Natural killer cell (primary cell): ENCODE data around the gene COL4A3. TPM values are rescaled to one million over a fixed set of nuclear protein-coding genes. Genes with fewer than 3 reads are reported as not detected.

Experiments
- ATAC-seq, 3 donors: fragments of 150-1000 bp in 2 of 3; fragments of 200-7000 bp in 1 of 3; cut with Tn5 transposase; 1 replicate in 1 of 3; 2 replicates in 2 of 3; pipeline ENCODE4 v1.10.0; 2021; ENCODE audit warnings: mild to moderate bottlenecking in 2 of 3, moderate library complexity in 2 of 3
- DNase-seq, 2 donors: peaks; one replicate each; pipeline versions ENCODE4 v3.0.0 to v3.0.0-alpha.2; 2013 to 2021; ENCODE audit warnings: mixed read lengths in 1 of 2
- H3K27ac ChIP-seq: one replicate; pipeline ENCODE4 v1.5.1; 2013; ENCODE audit warnings: mild to moderate bottlenecking, low read length
- H3K27me3 ChIP-seq: one replicate; pipeline ENCODE4 v1.6.1; 2013; ENCODE audit warnings: low read length; ENCODE audit not compliant: control insufficient read depth, insufficient read depth
- H3K36me3 ChIP-seq: one replicate; pipeline ENCODE4 v1.6.1; 2013; ENCODE audit warnings: low read length; ENCODE audit not compliant: control insufficient read depth, insufficient read depth
- H3K4me1 ChIP-seq: one replicate; pipeline ENCODE4 v1.6.1; 2013; ENCODE audit warnings: low read length; ENCODE audit not compliant: control insufficient read depth, insufficient read depth
- H3K4me3 ChIP-seq: one replicate; pipeline ENCODE4 v1.5.1; 2013; ENCODE audit warnings: low read length
- H3K9me3 ChIP-seq: one replicate; pipeline ENCODE4 v1.6.1; 2013; ENCODE audit warnings: low read length; ENCODE audit not compliant: control insufficient read depth, insufficient read depth
- H3K27ac Mint-ChIP-seq, 2 donors: one replicate each; pipeline ENCODE4 v1.8.0; 2022; ENCODE audit warnings: mild to moderate bottlenecking in 2 of 2, mixed read lengths in 2 of 2, moderate library complexity in 1 of 2
- H3K27me3 Mint-ChIP-seq, 2 donors: one replicate each; pipeline ENCODE4 v1.8.0; 2022; ENCODE audit warnings: low read depth in 2 of 2, mixed read lengths in 2 of 2
- H3K36me3 Mint-ChIP-seq: one replicate; pipeline ENCODE4 v1.8.0; 2022; ENCODE audit warnings: mixed read lengths
- H3K4me1 Mint-ChIP-seq, 2 donors: one replicate each; pipeline ENCODE4 v1.8.0; 2022; ENCODE audit warnings: mixed read lengths in 2 of 2
- H3K4me3 Mint-ChIP-seq: one replicate; pipeline ENCODE4 v1.8.0; 2022; ENCODE audit warnings: mild to moderate bottlenecking, moderate library complexity, mixed read lengths
- H3K9me3 Mint-ChIP-seq, 2 donors: one replicate each; pipeline ENCODE4 v1.8.0; 2022; ENCODE audit warnings: mixed read lengths in 2 of 2
- CTCF ChIP-seq: fragments of 200-600 bp; IDR thresholded peaks from one replicate; pipeline ENCODE4 v1.8.0; 2022; ENCODE audit warnings: antibody characterized with exemption
- WGBS: methylation state at CpG from one replicate; pipeline ENCODE4 v1.1.7; 2013; ENCODE audit warnings: missing lambda C conversion rate; ENCODE audit not compliant: insufficient coverage; 5-methylcytosine and 5-hydroxymethylcytosine counted together
- intact Hi-C: fragments of 100-400 bp; cut with micrococcal nuclease; formaldehyde crosslinking; loops from one replicate; pipeline ENCODE4 v1.14.2; 2022
- total RNA-seq, 4 donors: library from RNA; stranded (reverse); fragments of 120-200 nt in 1 of 4; gene quantifications; one replicate each; pipeline versions ENCODE4 v1.2.3 to v1.2.4, GENCODE V29; 2013 to 2022

COL4A3 gene
- total RNA-seq, 3 donors from 2014 or later (not counting 1 experiment from before 2014, with no cell fraction given), result 0.45 to 1.8 (median 1.0) TPM

- peaks cover 11% of the 10 kb centered on the region for H3K36me3 ChIP-seq
- no peaks in the 10 kb centered on the region for H3K27me3 Mint-ChIP-seq
- H3K27ac ChIP-seq, result no peak overlapping the region
- peak overlapping the region; percentile 82 to 85 for H3K27ac Mint-ChIP-seq
- H3K4me1 Mint-ChIP-seq, result peaks cover 46 to 47% of the 10 kb centered on the region in 2 donors
- no peak overlapping the region for H3K4me3 ChIP-seq
- H3K9me3 Mint-ChIP-seq, result no peaks in the 10 kb centered on the region
- ATAC-seq, result no peak
- no peaks in the 10 kb centered on the region for H3K9me3 ChIP-seq
- DNase-seq, result no peak
- no peaks in the 10 kb centered on the region for H3K36me3 Mint-ChIP-seq
- intact Hi-C loops, result loop anchor here (10.0 kb wide), 1 partner anchor 148 kb away; the partner anchor contains the start of gene AGFG1
- WGBS, result 95% methylated on average over 4 of the region's 6 CpGs
- peak overlapping the region; percentile 91 for H3K4me3 Mint-ChIP-seq
- peaks cover 20% of the 10 kb centered on the region for H3K4me1 ChIP-seq
- no peak for TF ChIP-seq CTCF
- no peaks in the 10 kb centered on the region for H3K27me3 ChIP-seq
Measured at GRCh38 chr2:227326783-227327182, 162.4 kb downstream of the COL4A3 start.

- H3K27me3 ChIP-seq, result no peaks in the 10 kb centered on the region
- ATAC-seq (no peak), DNase-seq (no peak)
- no peak for TF ChIP-seq CTCF
- Mint-ChIP-seq H3K4me3 (no peak overlapping the region), H3K4me1 (peaks cover 5 to 11% of the 10 kb centered on the region in 2 donors), H3K9me3 (no peaks in the 10 kb centered on the region), H3K27ac (peak overlapping the region in 1 of 2 donors; percentile 15), H3K27me3 (no peaks in the 10 kb centered on the region), H3K36me3 (peaks cover 15% of the 10 kb centered on the region)
- H3K9me3 ChIP-seq, result no peaks in the 10 kb centered on the region
- H3K4me3 ChIP-seq, result no peak overlapping the region
- WGBS, result 100% methylated on average over 1 of the region's 1 CpG
- peaks cover 59% of the 10 kb centered on the region for H3K36me3 ChIP-seq
- H3K27ac ChIP-seq, result no peak overlapping the region
- no peaks in the 10 kb centered on the region for H3K4me1 ChIP-seq
- intact Hi-C loops, result no loop called here
Measured at GRCh38 chr2:227335713-227336112, 171.3 kb downstream of the COL4A3 start.

- no peak for TF ChIP-seq CTCF
- ATAC-seq (no peak), DNase-seq (no peak)
- no peak overlapping the region for H3K4me3 Mint-ChIP-seq
- H3K27me3 Mint-ChIP-seq, result no peaks in the 10 kb centered on the region
- no peaks in the 10 kb centered on the region for H3K9me3 Mint-ChIP-seq
- Histone ChIP-seq H3K4me1 (no peaks in the 10 kb centered on the region), H3K9me3 (no peaks in the 10 kb centered on the region), H3K36me3 (peaks cover 56% of the 10 kb centered on the region), H3K27me3 (no peaks in the 10 kb centered on the region), H3K4me3 (no peak overlapping the region), H3K27ac (no peak overlapping the region)
- no peak overlapping the region for H3K27ac Mint-ChIP-seq
- peaks cover 15% of the 10 kb centered on the region for H3K36me3 Mint-ChIP-seq
- intact Hi-C loops, result no loop called here
- 95% methylated on average over 2 of the region's 2 CpGs for WGBS
- peaks cover 5 to 11% of the 10 kb centered on the region in 2 donors for H3K4me1 Mint-ChIP-seq
Measured at GRCh38 chr2:227337442-227337841, 173.0 kb downstream of the COL4A3 start.

GRCh38 chr2:227339098-227339599 is 174.7 kb downstream of the COL4A3 start:
- peaks cover 47% of the 10 kb centered on the region for H3K36me3 ChIP-seq
- intact Hi-C loops, result no loop called here

More at GRCh38 chr2:227339098-227339599, 174.7 kb downstream of the COL4A3 start:
- Histone ChIP-seq H3K9me3 (no peaks in the 10 kb centered on the region), H3K4me3 (no peak overlapping the region), H3K4me1 (no peaks in the 10 kb centered on the region), H3K27ac (no peak overlapping the region), H3K27me3 (no peaks in the 10 kb centered on the region)
- no peak for ATAC-seq
- Mint-ChIP-seq H3K27me3 (no peaks in the 10 kb centered on the region), H3K27ac (no peak overlapping the region), H3K4me1 (peaks cover 5 to 11% of the 10 kb centered on the region in 2 donors), H3K9me3 (no peaks in the 10 kb centered on the region), H3K4me3 (no peak overlapping the region), H3K36me3 (peaks cover 15% of the 10 kb centered on the region)
- no peak for TF ChIP-seq CTCF
- WGBS, result 80% methylated on average over 2 of the region's 2 CpGs
- DNase-seq, result no peak
